SHP77 (cell line): ENCODE data around the gene AP1S3.
"Not testable (repeated sequence)": the region's sequence is repeated elsewhere in the genome, so short reads cannot be mapped to it uniquely, and the experiment has no call there.

ENCODE experiments used
- DNase-seq, 2 experiments: peaks; one replicate each; lab custom pipeline; 2025; lab: John Stamatoyannopoulos, UW

The AP1S3 gene

GRCh38 chr2:223853425-223853837 lies 16.0 kb upstream of the AP1S3 start:
- DNase-seq: no peak

DNA sequence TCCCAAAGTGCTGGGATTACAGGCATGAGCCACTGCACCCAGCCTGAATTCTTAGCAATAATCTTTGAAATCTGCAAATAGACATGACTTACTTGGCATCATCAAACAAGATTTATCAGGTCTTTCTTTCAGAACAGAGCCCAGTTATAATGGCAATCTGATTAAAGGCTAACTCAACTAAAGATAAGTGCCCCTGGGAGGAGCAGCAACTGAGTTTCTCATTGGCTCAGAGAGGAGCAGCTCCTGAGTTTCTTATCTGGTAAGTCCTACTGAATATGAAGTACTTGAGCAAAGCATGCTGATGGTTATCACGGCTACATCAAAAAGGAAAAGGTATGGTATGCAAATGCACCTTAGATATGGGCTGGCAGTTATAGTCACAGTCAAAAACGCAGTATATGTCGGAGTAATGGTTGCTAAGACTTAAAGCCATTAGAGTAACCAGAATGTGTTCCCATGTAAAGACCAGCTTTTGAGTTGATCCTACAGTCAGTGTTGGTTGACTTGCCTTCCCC lies 15.0 kb upstream of the AP1S3 start:
- no peak for DNase-seq

DNA sequence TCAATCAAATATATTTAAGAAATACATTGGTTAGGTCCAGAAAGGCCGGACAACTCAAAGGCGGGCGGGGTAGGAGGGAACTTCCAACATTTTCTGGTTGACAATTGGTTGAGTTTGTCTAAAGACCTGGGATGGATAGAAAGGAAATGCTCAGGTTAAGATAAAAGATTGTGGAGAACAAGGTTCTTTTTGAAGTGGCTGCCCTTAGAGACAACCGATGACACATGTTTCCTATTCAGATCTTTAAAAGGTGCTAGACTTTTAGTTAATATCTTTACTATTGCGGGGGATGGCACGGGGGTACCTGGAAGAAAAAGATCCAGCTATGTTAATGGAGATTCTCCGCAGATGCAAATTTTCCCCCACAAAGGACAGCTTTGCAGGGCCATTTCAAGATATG lies 10.0 kb upstream of the AP1S3 start:
- no peak for DNase-seq

DNA sequence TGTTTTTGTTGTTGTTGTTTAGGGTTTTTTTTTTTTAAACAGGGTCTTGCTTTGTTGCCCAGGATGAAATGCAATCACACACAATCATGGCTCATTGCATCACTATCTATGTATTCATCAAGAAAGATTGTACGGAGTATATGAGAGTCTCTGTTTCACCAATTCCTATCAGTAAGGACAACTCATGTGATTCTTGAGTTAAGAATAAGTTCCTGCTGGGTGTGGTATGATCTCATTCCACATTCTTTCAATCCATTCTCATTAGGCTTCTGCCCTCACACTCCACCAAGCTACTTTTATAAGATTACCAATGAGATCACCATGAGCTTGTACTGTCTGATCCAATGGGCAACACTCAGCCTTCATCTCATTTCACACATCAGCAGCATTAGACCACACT lies 9.1 kb upstream of the AP1S3 start:
- no peak for DNase-seq

GRCh38 chr2:223841436-223842190 lies 4.2 kb upstream of the AP1S3 start:
- DNase-seq: no peak

DNA sequence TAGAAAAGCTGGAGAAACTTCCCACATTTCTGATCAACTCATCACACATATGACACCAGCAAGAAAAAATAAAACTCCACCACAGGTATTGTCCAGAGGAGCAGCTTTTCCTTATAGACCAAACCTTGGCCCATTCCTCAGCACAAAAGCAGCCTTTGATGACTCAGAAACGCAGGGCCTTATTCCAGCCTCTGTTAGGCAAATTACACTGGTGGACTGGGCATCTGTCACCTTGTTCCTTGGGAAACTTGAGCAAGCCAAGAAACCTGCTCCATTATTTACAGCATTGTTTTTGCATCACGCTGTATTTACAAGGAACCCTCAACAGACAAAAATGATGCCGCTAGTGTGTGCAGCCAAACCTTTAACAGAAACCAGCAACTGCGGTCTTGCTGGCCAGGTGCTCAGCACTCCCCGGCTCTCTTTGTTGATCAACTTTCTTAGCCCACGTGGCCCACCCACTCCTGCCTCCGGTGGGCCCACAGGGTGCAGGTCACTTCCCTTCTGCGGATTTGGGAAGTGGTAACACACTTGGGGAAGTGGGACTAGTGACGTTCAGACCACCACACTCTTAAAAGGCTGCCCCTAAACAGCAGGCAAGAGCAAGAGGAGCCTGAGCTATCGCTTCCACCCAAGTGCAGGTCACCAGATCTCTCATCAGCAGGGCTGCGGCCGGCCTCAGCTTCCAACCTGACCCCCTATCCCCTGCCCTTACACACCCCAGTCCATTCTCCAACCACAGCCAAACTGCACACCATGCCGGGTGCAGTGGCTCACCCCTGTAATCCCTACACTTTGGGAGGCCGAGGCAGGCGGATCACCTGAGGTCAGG lies 1.5 kb downstream of the AP1S3 start:
- DNase-seq: no peak

- DNase-seq: no peak
These were observed 3.0 kb downstream of the AP1S3 start for GRCh38 chr2:223834431-223834830.

DNA sequence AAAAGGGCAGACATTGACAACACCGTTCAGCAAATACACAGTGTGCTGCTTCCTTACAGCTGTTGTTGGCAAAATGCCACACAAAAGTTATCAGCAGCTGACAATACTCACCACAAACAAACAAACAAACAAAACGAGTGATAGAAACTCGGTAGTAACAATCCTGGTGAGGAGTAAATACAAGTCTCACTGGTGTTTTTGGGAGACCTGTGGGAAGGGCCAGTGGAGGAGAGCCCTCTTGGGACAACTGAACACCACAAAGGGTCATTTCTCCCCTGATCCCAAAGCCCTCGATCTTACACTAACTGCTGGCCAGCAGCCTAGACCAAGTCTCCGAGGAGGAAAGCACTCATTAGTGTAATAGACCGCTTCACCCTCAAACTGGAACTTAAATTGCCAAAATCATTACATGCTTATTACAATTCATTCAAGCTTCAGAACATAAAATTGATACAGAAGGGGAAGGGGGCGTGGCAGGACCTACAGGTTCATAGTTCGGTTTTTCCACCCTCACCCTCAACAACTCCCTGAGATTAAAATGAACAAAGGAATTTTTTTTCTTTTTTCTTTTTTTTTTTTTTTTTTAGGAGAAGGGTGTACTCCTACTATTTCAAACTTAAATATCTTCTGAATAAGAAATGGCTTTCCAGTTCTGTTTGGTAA lies 5.0 kb downstream of the AP1S3 start:
- DNase-seq: no peak

DNA sequence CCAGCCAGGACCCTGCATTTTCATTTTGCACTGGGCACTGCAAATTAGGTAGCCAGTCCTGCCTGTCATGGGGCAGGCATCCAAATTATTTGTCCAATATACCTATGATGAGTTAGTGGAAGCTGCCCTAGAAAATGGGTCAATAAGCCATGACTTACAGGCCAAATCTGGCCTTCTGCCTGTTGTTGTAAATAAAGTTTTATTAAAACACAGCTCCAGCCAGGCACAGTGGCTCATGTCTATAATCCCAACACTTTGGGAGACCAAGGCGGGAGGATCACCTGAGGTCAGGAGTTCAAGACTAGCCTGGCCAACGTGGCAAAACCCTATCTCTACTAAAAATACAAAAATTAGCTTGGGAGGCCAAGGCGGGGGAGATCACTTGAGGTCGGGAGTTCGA lies 8.3 kb downstream of the AP1S3 start:
- no peak for DNase-seq

DNA sequence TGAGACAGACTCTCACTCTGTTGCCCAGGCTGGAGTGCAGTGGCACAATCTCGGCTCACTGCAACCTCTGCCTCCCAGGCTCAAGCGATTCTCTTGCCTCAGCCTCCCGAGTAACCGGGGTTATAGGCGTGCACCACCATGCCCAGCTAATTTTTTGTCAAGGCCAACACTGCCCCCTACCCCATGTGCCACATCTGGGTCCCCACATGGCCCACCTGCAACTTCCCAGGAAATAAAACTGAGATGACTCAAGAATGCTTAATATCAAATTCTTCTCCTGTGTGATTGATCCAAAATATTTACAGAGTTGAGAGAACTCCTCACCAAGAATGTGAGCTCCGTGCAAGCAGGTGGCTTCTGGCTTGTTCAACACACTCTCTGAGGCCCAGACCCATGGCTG lies 9.1 kb downstream of the AP1S3 start:
- DNase-seq: no peak

- DNase-seq: no peak
These were observed 10.4 kb downstream of the AP1S3 start for GRCh38 chr2:223826995-223827394.

GRCh38 chr2:223824301-223824700 lies 13.1 kb downstream of the AP1S3 start:
- DNase-seq: no peak

- DNase-seq: no peak
These were observed 14.6 kb downstream of the AP1S3 start for GRCh38 chr2:223822818-223823217.

GRCh38 chr2:223820549-223820948 lies 16.8 kb downstream of the AP1S3 start:
- DNase-seq: no peak

DNA sequence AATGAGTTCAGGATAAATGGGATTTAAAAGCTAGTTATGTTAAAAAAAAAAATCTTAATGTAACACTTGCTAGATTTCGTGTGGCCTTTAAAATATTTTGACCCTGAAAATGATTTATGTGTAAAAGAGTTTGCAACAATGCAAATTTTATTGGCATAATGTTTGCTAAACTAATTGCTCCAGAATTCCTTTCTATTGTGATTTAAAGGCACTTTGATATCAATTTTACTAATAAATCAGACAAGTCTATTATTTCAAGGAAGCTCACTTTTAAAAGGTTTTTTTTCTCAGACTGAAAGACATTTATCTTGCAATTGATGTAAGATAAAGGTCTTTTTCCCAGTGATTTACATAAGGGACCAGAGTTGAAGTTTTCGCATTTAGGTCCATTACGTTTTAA lies 17.5 kb downstream of the AP1S3 start:
- DNase-seq: no peak

- DNase-seq: no peak
These were observed 21.4 kb downstream of the AP1S3 start for GRCh38 chr2:223815884-223816570.

- peak in 1 of 2 experiments; percentile 23 for DNase-seq
These were observed 22.0 kb downstream of the AP1S3 start for GRCh38 chr2:223815186-223815883.

- not testable (repeated sequence) for DNase-seq
These were observed 22.6 kb downstream of the AP1S3 start for GRCh38 chr2:223814764-223815163.

- DNase-seq: no peak
These were observed 24.1 kb downstream of the AP1S3 start for GRCh38 chr2:223813329-223813728.

DNA sequence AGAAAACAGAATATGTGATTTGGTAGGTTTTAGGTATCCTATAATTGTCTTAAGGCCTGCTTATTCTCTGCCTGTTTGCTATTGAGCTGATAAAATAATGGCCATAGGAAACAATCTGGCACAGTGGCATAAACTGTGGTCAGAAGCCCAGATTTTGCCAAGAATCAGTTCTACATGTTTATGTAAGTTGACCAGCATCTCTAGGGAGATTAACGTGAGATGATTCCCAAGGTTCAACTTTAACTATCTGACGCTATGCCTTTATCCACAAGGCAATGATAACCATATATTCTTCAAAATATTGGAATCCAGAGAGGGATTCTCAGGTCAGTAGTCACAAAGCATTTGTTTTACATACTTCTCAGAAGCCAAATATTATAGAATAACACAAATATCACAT lies 25.6 kb downstream of the AP1S3 start:
- no peak for DNase-seq

DNA sequence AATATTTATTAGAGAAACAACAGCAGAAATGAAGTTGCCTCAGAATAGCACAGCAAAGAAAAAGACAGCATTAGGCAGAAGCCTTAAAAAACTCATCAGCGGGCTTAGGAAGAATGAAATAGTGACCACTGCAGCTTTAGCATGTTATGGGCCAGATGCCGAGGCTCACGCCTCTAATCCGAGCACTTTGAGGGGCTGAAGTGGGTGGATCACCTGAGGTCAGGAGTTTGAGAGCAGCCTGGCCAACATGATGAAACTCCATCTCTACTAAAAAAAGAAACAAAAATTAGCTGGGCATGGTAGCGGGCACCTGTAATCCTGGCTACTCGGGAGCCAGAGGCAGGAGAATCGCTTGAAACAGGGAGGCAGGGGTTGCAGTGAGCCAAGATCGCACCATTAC lies 32.4 kb downstream of the AP1S3 start:
- DNase-seq: no peak
